Tibial artery (tissue), 4 donors: ENCODE data around the gene CLIP2.

ENCODE experiments used
- DNase-seq, 2 donors: peaks; one replicate each; pipeline ENCODE4 v3.0.0-alpha.2; 2019
- H3K27ac ChIP-seq, 2 donors: fragments of 200-600 bp; sonication (generic) in 1 of 2; 1 replicate in 1 of 2; 2 replicates in 1 of 2; pipeline ENCODE4 v1.5.1; 2018 to 2019; ENCODE audit warnings: mild to moderate bottlenecking in 1 of 2
- H3K27me3 ChIP-seq, 2 donors: fragments of 200-600 bp; sonication (generic) in 1 of 2; one replicate each; pipeline versions ENCODE4 v1.5.1 to v1.6.0; 2016 to 2019
- H3K36me3 ChIP-seq, 3 donors: fragments of 200-600 bp; sonication (generic) in 2 of 3; one replicate each; pipeline ENCODE4 v1.5.1; 2016 to 2019; ENCODE audit warnings: mild to moderate bottlenecking in 2 of 3
- H3K4me1 ChIP-seq, 4 donors: fragments of 200-600 bp; sonication (generic) in 2 of 4; 1 replicate in 3 of 4; 2 replicates in 1 of 4; pipeline ENCODE4 v1.5.1; 2016 to 2019
- H3K4me3 ChIP-seq, 2 donors: fragments of 200-600 bp; sonication (generic) in 1 of 2; 1 replicate in 1 of 2; 2 replicates in 1 of 2; pipeline ENCODE4 v1.5.1; 2018 to 2019; ENCODE audit warnings: mild to moderate bottlenecking in 2 of 2
- H3K9me3 ChIP-seq, 3 donors: fragments of 200-600 bp; sonication (generic) in 1 of 3; one replicate each; pipeline ENCODE4 v1.5.1; 2016 to 2019
- intact Hi-C: fragments of 100-400 bp; cut with DNase I; formaldehyde crosslinking; loops from one replicate; pipeline ENCODE4 v1.15.0; 2023; ENCODE audit warnings: low total_unique reads
- TF ChIP-seq, protein P1 (sequence below), 2 experiments: fragments of 200-600 bp in 1 of 2; fragments of 450-650 bp in 1 of 2; IDR thresholded peaks; one replicate each; pipeline ENCODE4 v1.5.1; 2017 to 2019; ENCODE audit warnings: antibody characterized with exemption in 2 of 2, mild to moderate bottlenecking in 1 of 2, moderate library complexity in 1 of 2

The CLIP2 gene

DNA sequence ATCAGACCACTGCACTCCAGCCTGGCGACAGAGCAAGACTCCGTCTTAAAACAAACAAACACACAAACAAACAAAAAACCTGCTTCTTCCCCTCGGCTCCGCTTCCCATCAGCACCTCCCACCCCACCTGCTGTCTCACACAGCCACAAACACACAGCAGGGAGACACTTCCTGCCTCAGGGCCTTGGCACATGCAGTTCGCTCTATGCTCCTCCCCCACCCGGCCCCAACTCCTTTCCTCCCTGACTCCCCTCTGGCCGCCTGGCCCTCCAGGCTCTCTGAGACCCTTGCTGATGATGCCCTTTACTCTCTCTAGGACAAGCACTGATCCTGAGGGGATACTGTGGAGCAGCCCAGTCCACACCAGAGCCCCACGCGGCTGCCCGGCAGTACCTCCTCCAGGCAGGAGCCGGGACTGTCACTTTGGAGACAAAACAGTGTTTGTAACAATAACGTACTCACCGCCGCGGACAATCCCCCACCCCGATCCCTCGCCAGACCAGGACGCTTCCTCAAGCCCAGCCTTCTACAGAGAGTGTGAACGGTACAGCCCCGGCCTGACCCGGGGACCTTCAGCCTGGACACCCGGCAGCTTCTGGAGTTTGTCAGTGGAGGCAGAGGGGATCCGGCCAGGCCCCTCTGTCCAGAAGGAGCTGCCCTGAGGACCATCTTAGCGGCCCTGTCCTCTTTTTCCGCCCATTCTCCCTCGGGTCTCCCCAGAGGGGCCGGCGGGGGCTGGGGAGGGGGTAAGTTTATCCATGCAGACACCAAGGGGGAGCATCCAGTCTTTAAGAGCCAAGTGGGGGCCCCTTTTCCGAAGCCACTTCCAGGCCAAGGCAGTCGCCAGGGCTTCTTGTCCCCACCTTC is 114.5 kb downstream of the CLIP2 start:
- peak in 1 of 2 donors; percentile 12 for DNase-seq
- Histone ChIP-seq H3K27me3 (no peaks in the 10 kb centered on the region), H3K4me1 (no peaks in the 10 kb centered on the region), H3K36me3 (peaks cover 17 to 57% (median 37%) of the 10 kb centered on the region in 3 donors), H3K9me3 (no peaks in the 10 kb centered on the region), H3K27ac (no peak overlapping the region), H3K4me3 (no peak overlapping the region)
- intact Hi-C loops: no loop called here
- TF ChIP-seq, protein P1, sequence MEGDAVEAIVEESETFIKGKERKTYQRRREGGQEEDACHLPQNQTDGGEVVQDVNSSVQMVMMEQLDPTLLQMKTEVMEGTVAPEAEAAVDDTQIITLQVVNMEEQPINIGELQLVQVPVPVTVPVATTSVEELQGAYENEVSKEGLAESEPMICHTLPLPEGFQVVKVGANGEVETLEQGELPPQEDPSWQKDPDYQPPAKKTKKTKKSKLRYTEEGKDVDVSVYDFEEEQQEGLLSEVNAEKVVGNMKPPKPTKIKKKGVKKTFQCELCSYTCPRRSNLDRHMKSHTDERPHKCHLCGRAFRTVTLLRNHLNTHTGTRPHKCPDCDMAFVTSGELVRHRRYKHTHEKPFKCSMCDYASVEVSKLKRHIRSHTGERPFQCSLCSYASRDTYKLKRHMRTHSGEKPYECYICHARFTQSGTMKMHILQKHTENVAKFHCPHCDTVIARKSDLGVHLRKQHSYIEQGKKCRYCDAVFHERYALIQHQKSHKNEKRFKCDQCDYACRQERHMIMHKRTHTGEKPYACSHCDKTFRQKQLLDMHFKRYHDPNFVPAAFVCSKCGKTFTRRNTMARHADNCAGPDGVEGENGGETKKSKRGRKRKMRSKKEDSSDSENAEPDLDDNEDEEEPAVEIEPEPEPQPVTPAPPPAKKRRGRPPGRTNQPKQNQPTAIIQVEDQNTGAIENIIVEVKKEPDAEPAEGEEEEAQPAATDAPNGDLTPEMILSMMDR (IDR thresholded peaks at IDR 0.05): no peak

DNA sequence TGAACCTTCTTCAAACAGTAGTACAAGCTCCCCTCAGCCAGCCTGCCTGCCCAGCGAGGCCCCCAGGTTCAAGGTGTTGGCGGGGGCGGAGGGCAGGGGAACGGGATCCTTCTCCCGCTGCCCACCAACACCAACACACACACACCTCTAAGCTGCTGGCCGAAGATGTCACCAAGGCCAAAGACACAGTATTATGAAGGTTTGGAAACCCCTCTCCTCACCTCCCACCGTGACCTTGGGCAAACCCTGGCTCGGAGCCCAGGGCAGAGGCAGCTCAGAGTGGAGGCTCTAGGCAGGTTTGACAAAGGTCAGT is 115.1 kb downstream of the CLIP2 start:
- Histone ChIP-seq H3K36me3 (peaks cover 17 to 51% (median 37%) of the 10 kb centered on the region in 3 donors), H3K27ac (no peak overlapping the region), H3K9me3 (no peaks in the 10 kb centered on the region), H3K27me3 (no peaks in the 10 kb centered on the region), H3K4me3 (no peak overlapping the region), H3K4me1 (no peaks in the 10 kb centered on the region)
- intact Hi-C loops: no loop called here
- TF ChIP-seq, protein P1 (IDR thresholded peaks at IDR 0.05): no peak
- DNase-seq: peak in 1 of 2 donors; percentile 5

DNA sequence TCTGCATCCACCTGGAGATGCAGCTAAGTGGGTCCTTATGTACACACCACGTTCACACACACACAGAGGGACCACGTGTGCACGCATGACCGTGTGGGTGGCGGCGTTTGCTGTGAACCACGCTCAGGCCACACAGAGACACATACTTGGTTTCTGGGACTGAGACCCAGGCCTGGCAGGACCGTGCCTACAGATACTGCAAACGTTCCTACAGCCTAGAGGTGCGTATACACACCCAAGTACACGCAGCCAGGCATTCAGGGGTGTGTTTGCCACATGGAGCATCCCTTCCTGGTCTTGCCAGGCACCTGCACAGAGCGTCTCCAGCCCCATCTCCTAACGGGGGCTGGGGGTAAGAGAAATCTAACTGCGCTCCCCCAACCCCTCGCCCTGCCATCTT is 115.5 kb downstream of the CLIP2 start:
- TF ChIP-seq, protein P1 (IDR thresholded peaks at IDR 0.05): no peak
- Histone ChIP-seq H3K4me3 (no peak overlapping the region), H3K27ac (no peak overlapping the region), H3K9me3 (no peaks in the 10 kb centered on the region), H3K4me1 (no peaks in the 10 kb centered on the region), H3K36me3 (peaks cover 17 to 49% (median 37%) of the 10 kb centered on the region in 3 donors), H3K27me3 (no peaks in the 10 kb centered on the region)
- intact Hi-C loops: no loop called here
- DNase-seq: peak in 1 of 2 donors; percentile 7

DNA sequence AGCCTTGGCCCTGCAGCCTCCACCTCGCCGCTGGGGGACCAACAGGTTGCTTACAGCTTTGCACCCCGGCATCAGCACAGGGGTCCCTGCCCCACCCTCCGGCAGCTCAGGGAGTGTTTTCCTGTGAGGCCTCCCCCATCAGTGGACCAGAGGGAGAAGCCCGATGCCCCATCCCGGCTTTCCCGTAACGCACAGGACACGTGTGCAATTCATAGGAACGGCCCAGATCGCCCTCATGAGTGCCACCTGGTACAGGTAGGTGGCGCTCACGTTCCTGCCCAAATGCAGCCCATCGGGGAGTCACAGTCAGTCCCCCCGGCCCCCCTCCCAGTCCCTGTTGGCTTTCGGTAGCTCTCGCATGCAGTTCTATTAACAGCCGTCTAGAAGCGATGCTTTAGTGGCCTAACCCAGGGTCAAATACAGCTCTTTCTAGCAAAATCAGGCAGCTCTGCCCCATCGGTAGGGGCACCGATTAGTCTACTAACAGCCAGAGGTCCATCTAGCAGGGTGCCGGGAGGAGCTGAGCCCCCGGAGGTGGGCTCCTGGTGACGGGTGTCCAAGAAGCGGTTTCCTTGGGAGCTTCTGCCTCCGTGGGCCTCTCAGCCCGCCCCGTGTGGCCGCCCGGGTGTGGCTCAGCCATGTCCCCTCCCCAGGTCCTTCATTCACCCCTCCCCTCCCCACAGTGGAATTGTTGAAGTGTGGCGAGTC is 116.1 kb downstream of the CLIP2 start:
- peaks cover 0 to 1% of the 10 kb centered on the region in 2 donors for H3K27me3 ChIP-seq
- no peak overlapping the region for H3K4me3 ChIP-seq
- no peaks in the 10 kb centered on the region for H3K4me1 ChIP-seq
- H3K27ac ChIP-seq: no peak overlapping the region
- H3K36me3 ChIP-seq: peaks cover 15 to 46% (median 36%) of the 10 kb centered on the region in 3 donors
- no peaks in the 10 kb centered on the region for H3K9me3 ChIP-seq
- intact Hi-C loops: no loop called here
- TF ChIP-seq, protein P1 (IDR thresholded peaks at IDR 0.05): no peak
- peak in 1 of 2 donors; percentile 11 for DNase-seq

DNA sequence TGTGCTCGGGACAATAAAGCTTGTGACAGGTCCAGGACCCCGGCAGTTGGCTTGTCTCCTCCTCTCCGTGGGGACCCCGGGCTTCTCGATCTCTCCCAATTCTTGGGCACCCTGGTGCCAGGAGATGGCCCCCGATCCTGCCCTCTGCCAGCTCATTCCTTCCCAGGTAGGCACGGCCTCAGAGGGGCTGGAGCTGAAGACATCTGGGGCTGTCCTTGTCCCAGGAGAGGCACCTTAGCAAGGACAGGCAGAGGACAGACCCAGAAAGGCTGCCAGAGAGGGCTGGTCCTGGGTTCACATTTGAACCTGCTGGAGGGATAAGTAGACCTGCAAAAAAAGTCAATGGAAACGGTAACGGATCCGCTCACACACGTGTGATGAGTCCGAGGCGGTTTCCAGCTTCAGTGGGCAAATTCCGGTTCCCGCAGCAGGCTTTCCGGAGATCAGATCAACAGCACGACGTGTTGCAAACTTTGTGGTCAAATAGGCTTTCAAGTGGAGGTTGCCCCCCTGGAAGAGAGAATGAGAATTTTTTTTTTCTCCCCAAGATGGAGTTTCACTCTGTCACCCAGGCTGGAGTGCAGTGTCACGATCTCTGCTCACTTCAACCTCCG is 116.8 kb downstream of the CLIP2 start:
- TF ChIP-seq, protein P1 (IDR thresholded peaks at IDR 0.05): no peak
- Histone ChIP-seq H3K4me3 (no peak overlapping the region), H3K36me3 (peaks cover 13 to 39% (median 30%) of the 10 kb centered on the region in 3 donors), H3K4me1 (no peaks in the 10 kb centered on the region), H3K9me3 (no peaks in the 10 kb centered on the region), H3K27ac (no peak overlapping the region), H3K27me3 (peaks cover 0 to 4% of the 10 kb centered on the region in 2 donors)
- DNase-seq: peak in 1 of 2 donors; percentile 17
- intact Hi-C loops: no loop called here
